ENCODE measurements around the gene CUBN.

DNA sequence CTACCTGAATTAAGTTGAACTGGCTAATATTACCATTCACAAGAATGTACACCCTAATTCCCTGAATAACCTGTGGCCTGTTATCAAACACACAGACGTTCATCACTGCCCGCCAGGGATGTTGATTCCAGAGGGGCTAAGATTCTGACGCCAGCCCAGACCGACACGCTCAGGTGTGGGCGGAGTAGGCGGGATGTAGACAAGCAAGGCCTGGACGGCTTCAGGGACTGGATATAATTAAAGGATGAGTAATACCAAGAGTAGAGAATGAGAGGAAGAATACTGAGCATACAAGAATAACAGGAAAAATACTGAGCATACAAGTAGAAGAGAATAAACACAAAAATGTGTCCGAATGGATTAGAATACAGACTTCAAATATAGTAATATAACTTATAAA lies 29.0 kb downstream of the CUBN start:
- TF ChIP-seq, protein P1, sequence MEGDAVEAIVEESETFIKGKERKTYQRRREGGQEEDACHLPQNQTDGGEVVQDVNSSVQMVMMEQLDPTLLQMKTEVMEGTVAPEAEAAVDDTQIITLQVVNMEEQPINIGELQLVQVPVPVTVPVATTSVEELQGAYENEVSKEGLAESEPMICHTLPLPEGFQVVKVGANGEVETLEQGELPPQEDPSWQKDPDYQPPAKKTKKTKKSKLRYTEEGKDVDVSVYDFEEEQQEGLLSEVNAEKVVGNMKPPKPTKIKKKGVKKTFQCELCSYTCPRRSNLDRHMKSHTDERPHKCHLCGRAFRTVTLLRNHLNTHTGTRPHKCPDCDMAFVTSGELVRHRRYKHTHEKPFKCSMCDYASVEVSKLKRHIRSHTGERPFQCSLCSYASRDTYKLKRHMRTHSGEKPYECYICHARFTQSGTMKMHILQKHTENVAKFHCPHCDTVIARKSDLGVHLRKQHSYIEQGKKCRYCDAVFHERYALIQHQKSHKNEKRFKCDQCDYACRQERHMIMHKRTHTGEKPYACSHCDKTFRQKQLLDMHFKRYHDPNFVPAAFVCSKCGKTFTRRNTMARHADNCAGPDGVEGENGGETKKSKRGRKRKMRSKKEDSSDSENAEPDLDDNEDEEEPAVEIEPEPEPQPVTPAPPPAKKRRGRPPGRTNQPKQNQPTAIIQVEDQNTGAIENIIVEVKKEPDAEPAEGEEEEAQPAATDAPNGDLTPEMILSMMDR (IDR thresholded peaks at IDR 0.05) = no peak
- TF ChIP-seq CREM (CRISPR knock-in tag; IDR thresholded peaks at IDR 0.05) (no peak), NR3C1 (CRISPR knock-in tag; conservative IDR thresholded peaks at IDR 0.05; ENCODE audit: low read depth) (no peak), CBFB (CRISPR knock-in tag; IDR thresholded peaks at IDR 0.05; ENCODE audit: low read depth) (no peak), CREB1 (CRISPR knock-in tag; IDR thresholded peaks at IDR 0.05) (no peak)

All from WTC11 (cell line).